ENCODE measurements around the gene ITGA4. TPM values are rescaled to one million over a fixed set of nuclear protein-coding genes. Genes with fewer than 3 reads are reported as not detected.

Gene ITGA4
- total RNA-seq, 4 donors from 2014 or later: 2.0 to 5.7 (median 3.9) TPM

- intact Hi-C loops (cut with DNase I; ENCODE audit: low total_unique reads): no loop called here
- TF ChIP-seq, protein P1, sequence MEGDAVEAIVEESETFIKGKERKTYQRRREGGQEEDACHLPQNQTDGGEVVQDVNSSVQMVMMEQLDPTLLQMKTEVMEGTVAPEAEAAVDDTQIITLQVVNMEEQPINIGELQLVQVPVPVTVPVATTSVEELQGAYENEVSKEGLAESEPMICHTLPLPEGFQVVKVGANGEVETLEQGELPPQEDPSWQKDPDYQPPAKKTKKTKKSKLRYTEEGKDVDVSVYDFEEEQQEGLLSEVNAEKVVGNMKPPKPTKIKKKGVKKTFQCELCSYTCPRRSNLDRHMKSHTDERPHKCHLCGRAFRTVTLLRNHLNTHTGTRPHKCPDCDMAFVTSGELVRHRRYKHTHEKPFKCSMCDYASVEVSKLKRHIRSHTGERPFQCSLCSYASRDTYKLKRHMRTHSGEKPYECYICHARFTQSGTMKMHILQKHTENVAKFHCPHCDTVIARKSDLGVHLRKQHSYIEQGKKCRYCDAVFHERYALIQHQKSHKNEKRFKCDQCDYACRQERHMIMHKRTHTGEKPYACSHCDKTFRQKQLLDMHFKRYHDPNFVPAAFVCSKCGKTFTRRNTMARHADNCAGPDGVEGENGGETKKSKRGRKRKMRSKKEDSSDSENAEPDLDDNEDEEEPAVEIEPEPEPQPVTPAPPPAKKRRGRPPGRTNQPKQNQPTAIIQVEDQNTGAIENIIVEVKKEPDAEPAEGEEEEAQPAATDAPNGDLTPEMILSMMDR (IDR thresholded peaks at IDR 0.05): no peak
- no peak for TF ChIP-seq POLR2A (IDR thresholded peaks at IDR 0.05)
- no peak for DNase-seq (ENCODE audit: low spot score in 2 of 2)
- 79 to 84% methylated on average over 2 of the region's 2 CpGs for WGBS, 2 donors
- H3K4me3 ChIP-seq (ENCODE audit: low read depth, poor library complexity, severe bottlenecking): no peak overlapping the region
These were observed 101.2 kb downstream of the ITGA4 start for GRCh38 chr2:181558371-181558770.

GRCh38 chr2:181563101-181563692, 106.0 kb downstream of the ITGA4 start:
- WGBS, 2 donors: 46 to 47% methylated on average over 1 of the region's 1 CpG
- intact Hi-C loops (cut with DNase I; ENCODE audit: low total_unique reads): no loop called here
- H3K4me3 ChIP-seq (ENCODE audit: low read depth, poor library complexity, severe bottlenecking): no peak overlapping the region
- no peak for TF ChIP-seq POLR2A (IDR thresholded peaks at IDR 0.05)
- TF ChIP-seq, protein P1 (IDR thresholded peaks at IDR 0.05): no peak
- no peak for DNase-seq (ENCODE audit: low spot score in 2 of 2)

GRCh38 chr2:181566334-181567032, 109.3 kb downstream of the ITGA4 start:
- DNase-seq (ENCODE audit: low spot score in 2 of 2): no peak
- H3K4me3 ChIP-seq (ENCODE audit: low read depth, poor library complexity, severe bottlenecking): no peak overlapping the region
- intact Hi-C loops (cut with DNase I; ENCODE audit: low total_unique reads): no loop called here
- TF ChIP-seq, protein P1 (IDR thresholded peaks at IDR 0.05): no peak
- TF ChIP-seq POLR2A (IDR thresholded peaks at IDR 0.05): no peak
- 65 to 67% methylated on average over 6 of the region's 6 CpGs for WGBS, 2 donors

- DNase-seq (ENCODE audit: low spot score in 2 of 2): no peak
- intact Hi-C loops (cut with DNase I; ENCODE audit: low total_unique reads): no loop called here
- TF ChIP-seq, protein P1 (IDR thresholded peaks at IDR 0.05): no peak
- no peak for TF ChIP-seq POLR2A (IDR thresholded peaks at IDR 0.05)
- H3K4me3 ChIP-seq (ENCODE audit: low read depth, poor library complexity, severe bottlenecking): no peak overlapping the region
- WGBS, 2 donors: 76 to 89% methylated on average over 2 of the region's 2 CpGs
These were observed 112.9 kb downstream of the ITGA4 start for GRCh38 chr2:181570059-181570458.

DNA sequence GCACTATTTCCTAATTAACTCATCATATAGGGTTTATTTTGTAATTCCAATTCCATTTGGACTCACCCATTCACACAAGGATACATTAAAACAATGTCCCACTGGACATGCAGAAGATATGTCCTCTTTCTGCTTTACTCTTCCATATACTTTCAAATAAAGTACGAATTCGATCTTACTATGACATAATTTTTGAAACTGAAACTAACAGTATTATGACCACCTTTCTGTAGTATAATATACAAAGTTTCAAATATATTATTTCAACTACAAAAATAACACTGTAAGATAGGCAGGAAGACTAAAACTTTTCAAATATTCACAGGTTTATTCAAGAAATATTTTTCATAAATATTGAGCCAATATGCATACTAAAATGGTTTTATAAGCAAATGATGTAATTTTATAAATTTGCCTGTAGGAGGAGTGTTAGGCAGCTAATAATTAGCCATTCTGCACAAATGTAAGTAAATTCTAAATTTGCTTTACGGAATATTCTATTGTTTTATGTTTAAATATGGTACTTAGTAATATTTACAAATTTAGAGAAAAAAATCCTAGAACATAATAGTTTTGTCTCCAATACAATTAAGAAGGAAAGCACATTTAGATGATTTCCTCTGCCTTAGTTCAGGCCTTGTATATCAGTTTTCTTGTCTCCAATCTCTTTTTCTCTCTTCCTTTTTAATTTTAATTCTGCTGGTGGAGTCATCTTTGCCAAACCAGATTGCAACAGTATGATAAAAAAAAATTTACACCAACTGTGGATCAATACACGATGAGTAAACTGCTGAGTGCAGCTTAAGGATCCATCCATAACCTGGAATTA, 113.9 kb downstream of the ITGA4 start:
- 86 to 88% methylated on average over 4 of the region's 4 CpGs for WGBS, 2 donors
- no peak for DNase-seq (ENCODE audit: low spot score in 2 of 2)
- H3K4me3 ChIP-seq (ENCODE audit: low read depth, poor library complexity, severe bottlenecking): no peak overlapping the region
- intact Hi-C loops (cut with DNase I; ENCODE audit: low total_unique reads): no loop called here
- TF ChIP-seq, protein P1 (IDR thresholded peaks at IDR 0.05): no peak
- TF ChIP-seq POLR2A (IDR thresholded peaks at IDR 0.05): no peak

All from lower leg skin (tissue), 4 donors.